H9 (cell line): ENCODE measurements around the gene COMT. TPM values are rescaled to one million over a fixed set of nuclear protein-coding genes. Genes with fewer than 3 reads are reported as not detected.

Source experiments
- DNase-seq: peaks from one replicate; pipeline ENCODE4 v3.0.0-alpha.2; 2017
- H2AFZ ChIP-seq: one replicate; pipeline ENCODE4 v1.6.1; 2013; ENCODE audit warnings: mild to moderate bottlenecking, low read length, control low read depth, moderate library complexity
- H2AK5ac ChIP-seq: 2 replicates; pipeline ENCODE4 v1.6.1; 2013; ENCODE audit warnings: low read length, control low read depth, mixed read lengths; ENCODE audit not compliant: insufficient read length
- H2BK120ac ChIP-seq: one replicate; pipeline ENCODE4 v1.6.1; 2013; ENCODE audit warnings: low read depth, mild to moderate bottlenecking, low read length, control low read depth, inconsistent platforms; ENCODE audit not compliant: poor library complexity, severe bottlenecking
- H2BK12ac ChIP-seq: 2 replicates; pipeline ENCODE4 v1.6.1; 2013; ENCODE audit warnings: low read length, control low read depth, mixed read lengths, low read depth; ENCODE audit not compliant: insufficient read length
- H2BK15ac ChIP-seq: 2 replicates; pipeline ENCODE4 v1.6.1; 2013; ENCODE audit warnings: low read depth, low read length, control low read depth
- H2BK20ac ChIP-seq: one replicate; pipeline ENCODE4 v1.6.1; 2013; ENCODE audit warnings: low read depth, mild to moderate bottlenecking, low read length, control low read depth, inconsistent platforms; ENCODE audit not compliant: poor library complexity, severe bottlenecking
- H2BK5ac ChIP-seq: 2 replicates; pipeline ENCODE4 v1.6.1; 2013; ENCODE audit warnings: low read length, control low read depth, mixed read lengths; ENCODE audit not compliant: insufficient read length
- H3K14ac ChIP-seq: 2 replicates; pipeline ENCODE4 v1.6.1; 2013; ENCODE audit warnings: low read length, control low read depth; ENCODE audit not compliant: insufficient read depth
- H3K18ac ChIP-seq: 2 replicates; pipeline ENCODE4 v1.6.1; 2013; ENCODE audit warnings: low read depth, mild to moderate bottlenecking, mixed read lengths, low read length, control low read depth; ENCODE audit not compliant: insufficient read length
- H3K23ac ChIP-seq: 2 replicates; pipeline ENCODE4 v1.6.1; 2013; ENCODE audit warnings: low read length, control low read depth, mixed read lengths, low read depth; ENCODE audit not compliant: insufficient read length
- H3K23me2 ChIP-seq: 2 replicates; pipeline ENCODE4 v1.6.1; 2013; ENCODE audit warnings: low read depth, mild to moderate bottlenecking, mixed read lengths, low read length, control low read depth; ENCODE audit not compliant: insufficient read length, poor library complexity, severe bottlenecking
- H3K27ac ChIP-seq: 2 replicates; pipeline ENCODE4 v1.5.1; 2013; ENCODE audit warnings: low read length, control low read depth, mixed read lengths, low read depth; ENCODE audit not compliant: insufficient read length
- H3K27me3 ChIP-seq: 2 replicates; pipeline ENCODE4 v1.6.1; 2013; ENCODE audit warnings: low read length, control low read depth, inconsistent platforms; ENCODE audit not compliant: insufficient read depth
- H3K4ac ChIP-seq: 2 replicates; pipeline ENCODE4 v1.6.1; 2013; ENCODE audit warnings: low read depth, mild to moderate bottlenecking, control low read depth, inconsistent platforms, low read length, moderate library complexity
- H3K4me1 ChIP-seq: 2 replicates; pipeline ENCODE4 v1.6.1; 2013; ENCODE audit warnings: low read length, control low read depth, inconsistent platforms; ENCODE audit not compliant: insufficient read depth
- H3K4me2 ChIP-seq: 2 replicates; pipeline ENCODE4 v1.6.1; 2013; ENCODE audit warnings: low read length, control low read depth, mixed read lengths; ENCODE audit not compliant: insufficient read length, insufficient read depth
- H3K56ac ChIP-seq: 2 replicates; pipeline ENCODE4 v1.6.1; 2013; ENCODE audit warnings: low read depth, mild to moderate bottlenecking, mixed read lengths, low read length, control low read depth; ENCODE audit not compliant: insufficient read length
- H3K79me1 ChIP-seq: 2 replicates; pipeline ENCODE4 v1.6.1; 2013; ENCODE audit warnings: low read depth, mild to moderate bottlenecking, moderate library complexity, low read length, control low read depth, inconsistent platforms; ENCODE audit not compliant: insufficient read depth, poor library complexity, severe bottlenecking
- H3K79me2 ChIP-seq: 2 replicates; pipeline ENCODE4 v1.6.1; 2013; ENCODE audit warnings: low read length, control low read depth, inconsistent platforms; ENCODE audit not compliant: insufficient read depth
- H3K9ac ChIP-seq: 2 replicates; pipeline ENCODE4 v1.6.1; 2013; ENCODE audit warnings: low read length, control low read depth, mixed read lengths; ENCODE audit not compliant: insufficient read length; ENCODE audit errors: extremely low read depth
- H3K9me3 ChIP-seq: one replicate; pipeline ENCODE4 v1.6.1; 2013; ENCODE audit warnings: low read depth, low read length, inconsistent platforms; ENCODE audit not compliant: control insufficient read depth
- H3T11ph ChIP-seq: one replicate; pipeline ENCODE4 v1.6.1; 2013; ENCODE audit warnings: mild to moderate bottlenecking, low read length, control low read depth, inconsistent platforms
- H4K20me1 ChIP-seq: one replicate; pipeline ENCODE4 v1.6.1; 2013; ENCODE audit not compliant: control insufficient read depth, insufficient read length, insufficient read depth
- H4K5ac ChIP-seq: 2 replicates; pipeline ENCODE4 v1.6.1; 2013; ENCODE audit warnings: low read depth, mild to moderate bottlenecking, mixed read lengths, low read length, control low read depth; ENCODE audit not compliant: insufficient read length
- H4K8ac ChIP-seq: replicated peaks from 2 replicates; pipeline ENCODE4 v1.6.1; 2013; ENCODE audit warnings: low read length, control low read depth, mixed read lengths, low read depth; ENCODE audit not compliant: insufficient read length
- H4K91ac ChIP-seq: 2 replicates; pipeline ENCODE4 v1.6.1; 2013; ENCODE audit warnings: low read depth, mild to moderate bottlenecking, moderate library complexity, mixed read lengths, low read length, control low read depth; ENCODE audit not compliant: insufficient read length
- H3K27ac Mint-ChIP-seq, 3 experiments: 2 replicates in 2 of 3; 3 replicates in 1 of 3; pipeline ENCODE4 v1.8.0; 2020 to 2021; ENCODE audit warnings: mixed read lengths in 3 of 3, mild to moderate bottlenecking in 1 of 3, moderate library complexity in 1 of 3
- H3K27me3 Mint-ChIP-seq: 2 replicates; pipeline ENCODE4 v1.8.0; 2021; ENCODE audit warnings: low read depth, mild to moderate bottlenecking, moderate library complexity, mixed read lengths
- H3K36me3 Mint-ChIP-seq, 3 experiments: 2 replicates in 2 of 3; 3 replicates in 1 of 3; pipeline ENCODE4 v1.8.0; 2020 to 2021; ENCODE audit warnings: low read depth in 3 of 3, mixed read lengths in 3 of 3; ENCODE audit not compliant: insufficient read depth in 1 of 3
- H3K4me1 Mint-ChIP-seq, 2 experiments: 2 replicates each; pipeline ENCODE4 v1.8.0; 2020; ENCODE audit warnings: mixed read lengths in 2 of 2
- H3K4me3 Mint-ChIP-seq, 2 experiments: 2 replicates in 1 of 2; 3 replicates in 1 of 2; pipeline ENCODE4 v1.8.0; 2020 to 2021; ENCODE audit warnings: mild to moderate bottlenecking in 2 of 2, mixed read lengths in 2 of 2, moderate library complexity in 1 of 2
- H3K9me3 Mint-ChIP-seq, 2 experiments: 2 replicates in 1 of 2; 3 replicates in 1 of 2; pipeline ENCODE4 v1.8.0; 2020; ENCODE audit warnings: mild to moderate bottlenecking in 2 of 2, mixed read lengths in 2 of 2, moderate library complexity in 1 of 2
- CTCF ChIP-seq: fragments of 200-600 bp; sonication (generic); conservative IDR thresholded peaks from 3 replicates; pipeline ENCODE4 v1.8.0; 2021; ENCODE audit warnings: antibody characterized with exemption, mild to moderate bottlenecking
- WGBS: extraction: QIAGEN DNeasy Blood & Tissue Kit; methylation state at CpG from one replicate; pipeline ENCODE4 v1.1.7; 2013; ENCODE audit warnings: missing lambda C conversion rate, low lambda C conversion rate, mixed read lengths; ENCODE audit not compliant: insufficient read length; ENCODE audit errors: extremely low coverage; 5-methylcytosine and 5-hydroxymethylcytosine counted together
- total RNA-seq: library from RNA; stranded (reverse); gene quantifications from 2 replicates; pipeline ENCODE4 v1.2.1, GENCODE V29; 2021

The COMT gene
- total RNA-seq, 1 experiment from 2014 or later = 42.2 TPM

- Histone ChIP-seq H3K4me2 (no peak overlapping the region), H3K14ac (no peak overlapping the region), H3K4ac (no peak overlapping the region), H2BK15ac (no peak overlapping the region), H2AK5ac (no peak overlapping the region), H4K91ac (no peak overlapping the region), H2AFZ (no peak overlapping the region), H3K4me1 (no peaks in the 10 kb centered on the region; the same call in 1 of the 2 replicates), H3K27ac (no peak overlapping the region), H3T11ph (no peak overlapping the region), H3K9me3 (no peaks in the 10 kb centered on the region), H4K8ac (no peak overlapping the region), H3K27me3 (no peaks in the 10 kb centered on the region), H3K18ac (no peak overlapping the region), H3K56ac (no peak overlapping the region), H3K79me2 (no peaks in the 10 kb centered on the region), H2BK20ac (no peak overlapping the region), H3K79me1 (no peaks in the 10 kb centered on the region), H3K23ac (no peak overlapping the region), H3K9ac (no peak overlapping the region), H2BK120ac (no peak overlapping the region), H4K20me1 (no peaks in the 10 kb centered on the region), H4K5ac (no peak overlapping the region), H2BK12ac (no peak overlapping the region), H2BK5ac (no peak overlapping the region), H3K23me2 (no peaks in the 10 kb centered on the region)
- Mint-ChIP-seq H3K9me3 (no peaks in the 10 kb centered on the region), H3K27ac (no peak overlapping the region), H3K4me3 (no peak overlapping the region), H3K4me1 (peaks cover 10 to 18% of the 10 kb centered on the region in 2 experiments), H3K36me3 (peaks cover 0 to 2% (median 0%) of the 10 kb centered on the region in 3 experiments; a peak in 1 of 7 replicates), H3K27me3 (no peaks in the 10 kb centered on the region; the same call in 1 of the 2 replicates)
- TF ChIP-seq CTCF = no peak
- DNase-seq = peak; percentile 26
- WGBS = no CpG with 5 or more reads among the region's 7 CpGs
These were observed 39.3 kb upstream of the COMT start for GRCh38 chr22:19902245-19902715.
